HG03280 (cell line): ENCODE results near the gene XDH.

Source experiments
- ATAC-seq: cut with Tn5 transposase; IDR thresholded peaks from one replicate; pipeline ENCODE4 v1.9.1; 2021; ENCODE audit warnings: mild to moderate bottlenecking, moderate library complexity; ENCODE audit not compliant: unreplicated experiment

Gene XDH

GRCh38 chr2:31333046-31333445, 81.5 kb downstream of the XDH start:
- no peak for ATAC-seq

- no peak for ATAC-seq
Measured at GRCh38 chr2:31332521-31332920, 82.0 kb downstream of the XDH start.

DNA sequence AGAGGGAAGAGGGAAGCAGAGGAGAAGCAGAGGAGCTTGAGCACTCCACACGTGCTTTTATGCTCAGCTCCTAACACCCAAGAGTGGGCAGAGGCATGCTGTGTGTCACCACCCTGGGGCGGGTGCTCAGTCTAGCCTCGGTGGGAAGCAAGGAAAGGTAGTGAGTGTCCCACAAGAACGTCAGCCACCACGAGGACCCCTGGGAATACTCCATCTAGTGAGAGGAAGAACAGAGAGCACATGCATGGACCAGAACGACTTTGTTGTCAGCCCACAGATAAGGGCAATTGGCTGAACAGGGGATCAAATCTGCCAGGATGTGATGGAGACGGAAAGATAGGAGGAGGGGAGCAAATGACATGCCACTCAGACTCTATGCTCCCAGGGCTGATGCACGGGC, 83.4 kb downstream of the XDH start:
- no peak for ATAC-seq

GRCh38 chr2:31329081-31329625, 85.4 kb downstream of the XDH start:
- ATAC-seq = no peak

DNA sequence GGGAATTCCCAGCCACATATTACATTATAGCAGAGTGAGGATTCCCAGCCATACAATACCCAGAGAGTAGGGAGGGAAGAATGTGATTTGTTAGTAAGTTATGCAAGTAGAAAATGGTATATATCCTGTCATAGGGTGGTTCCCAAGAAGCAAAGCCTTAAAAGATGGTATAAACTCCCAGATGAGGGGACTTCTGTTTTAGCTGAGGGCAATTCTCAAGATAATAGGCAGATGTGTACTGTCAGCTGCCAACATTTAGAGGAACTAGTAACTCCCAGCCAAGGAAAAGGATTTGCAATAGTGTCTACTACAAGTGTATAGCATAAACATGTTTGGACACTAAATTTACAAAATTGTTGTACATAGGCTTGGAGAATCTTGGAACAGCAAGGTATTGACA, 86.5 kb downstream of the XDH start:
- no peak for ATAC-seq

- ATAC-seq = no peak
Measured at GRCh38 chr2:31327505-31327904, 87.0 kb downstream of the XDH start.

GRCh38 chr2:31324016-31324633, 90.4 kb downstream of the XDH start:
- ATAC-seq = peak; percentile 82

GRCh38 chr2:31322371-31322770, 92.2 kb downstream of the XDH start:
- no peak for ATAC-seq

DNA sequence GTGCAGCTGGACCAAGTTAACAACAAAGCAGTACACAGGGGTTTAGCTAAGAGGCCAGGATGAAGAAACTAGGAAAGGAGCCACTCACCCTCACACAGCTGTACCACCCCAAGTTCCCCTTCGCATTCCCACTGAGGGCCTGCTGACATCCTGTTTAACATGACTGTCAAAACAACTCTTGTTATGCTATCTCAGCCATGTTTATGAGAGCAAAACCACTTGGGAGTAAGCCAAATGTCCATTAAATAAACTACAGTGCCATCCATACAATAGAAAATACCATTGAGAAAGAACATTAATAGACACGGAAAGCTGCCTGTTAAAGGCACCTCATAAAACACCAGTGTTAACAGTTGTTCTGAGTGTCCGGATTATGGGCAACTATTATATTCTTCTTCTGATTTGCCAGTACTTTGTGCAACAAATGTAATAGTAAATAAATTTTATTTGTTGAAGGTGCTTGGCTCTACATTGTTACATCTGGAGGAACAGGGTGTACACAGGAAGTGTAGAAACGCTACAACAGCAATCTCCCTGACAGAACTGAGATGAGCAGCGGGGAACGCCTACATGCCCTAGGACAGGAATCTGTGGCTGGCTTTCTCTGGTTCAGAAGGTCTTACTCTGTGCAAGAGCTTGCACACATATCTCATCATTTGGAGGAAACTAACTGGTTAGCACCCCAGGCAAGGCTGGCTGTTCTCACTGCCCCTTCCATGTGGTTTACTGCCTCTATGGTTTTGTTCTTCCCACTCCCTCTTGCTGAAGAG, 95.0 kb downstream of the XDH start:
- ATAC-seq = no peak

- ATAC-seq = no peak
Measured at GRCh38 chr2:31318361-31319336, 95.9 kb downstream of the XDH start.

DNA sequence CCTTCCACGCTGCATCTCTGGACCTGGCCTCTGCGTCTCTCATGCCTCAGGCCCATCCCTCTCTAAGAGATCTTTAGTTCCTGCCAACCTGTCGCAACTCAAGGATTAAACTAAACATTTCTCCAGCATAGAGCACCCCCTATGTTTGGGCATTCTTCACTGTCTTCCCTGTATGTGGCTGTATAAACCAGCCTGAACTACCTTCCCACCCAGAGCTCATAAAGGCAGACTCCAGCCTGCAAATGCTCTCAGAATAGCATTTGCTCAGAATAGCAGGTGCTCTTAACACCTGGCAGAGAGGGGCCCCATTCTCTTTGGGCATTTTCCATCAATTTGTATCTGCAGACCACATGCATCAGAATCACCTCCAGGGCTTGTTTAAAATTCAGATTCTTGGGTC, 97.1 kb downstream of the XDH start:
- ATAC-seq = no peak

- ATAC-seq = no peak
Measured at GRCh38 chr2:31314761-31315160, 99.8 kb downstream of the XDH start.

- no peak for ATAC-seq
Measured at GRCh38 chr2:31312898-31313297, 101.6 kb downstream of the XDH start.

- ATAC-seq = no peak
Measured at GRCh38 chr2:31304816-31305215, 109.7 kb downstream of the XDH start.

GRCh38 chr2:31302940-31303563, 111.5 kb downstream of the XDH start:
- ATAC-seq = no peak

GRCh38 chr2:31300309-31300708, 114.2 kb downstream of the XDH start:
- ATAC-seq = no peak

DNA sequence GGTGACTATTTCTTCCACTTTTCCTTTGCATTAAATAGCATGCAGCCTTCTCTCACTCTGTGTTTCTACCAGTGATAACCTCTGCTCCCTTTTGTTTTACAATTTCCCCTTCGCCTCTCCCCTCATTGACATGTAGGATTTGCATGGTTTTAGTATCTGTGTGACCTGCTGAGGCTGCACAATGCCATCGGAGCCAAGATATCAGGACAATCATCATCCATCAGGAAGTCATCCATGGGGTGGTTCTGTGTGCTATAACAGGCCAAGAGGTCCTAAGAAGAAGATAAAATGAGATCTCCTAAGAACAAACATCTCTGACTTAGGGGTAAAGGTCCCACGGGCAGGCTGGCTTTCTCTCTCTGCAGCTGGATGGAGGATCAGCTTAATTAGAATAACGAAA, 115.0 kb downstream of the XDH start:
- no peak for ATAC-seq

- no peak for ATAC-seq
Measured at GRCh38 chr2:31297751-31298150, 116.8 kb downstream of the XDH start.

DNA sequence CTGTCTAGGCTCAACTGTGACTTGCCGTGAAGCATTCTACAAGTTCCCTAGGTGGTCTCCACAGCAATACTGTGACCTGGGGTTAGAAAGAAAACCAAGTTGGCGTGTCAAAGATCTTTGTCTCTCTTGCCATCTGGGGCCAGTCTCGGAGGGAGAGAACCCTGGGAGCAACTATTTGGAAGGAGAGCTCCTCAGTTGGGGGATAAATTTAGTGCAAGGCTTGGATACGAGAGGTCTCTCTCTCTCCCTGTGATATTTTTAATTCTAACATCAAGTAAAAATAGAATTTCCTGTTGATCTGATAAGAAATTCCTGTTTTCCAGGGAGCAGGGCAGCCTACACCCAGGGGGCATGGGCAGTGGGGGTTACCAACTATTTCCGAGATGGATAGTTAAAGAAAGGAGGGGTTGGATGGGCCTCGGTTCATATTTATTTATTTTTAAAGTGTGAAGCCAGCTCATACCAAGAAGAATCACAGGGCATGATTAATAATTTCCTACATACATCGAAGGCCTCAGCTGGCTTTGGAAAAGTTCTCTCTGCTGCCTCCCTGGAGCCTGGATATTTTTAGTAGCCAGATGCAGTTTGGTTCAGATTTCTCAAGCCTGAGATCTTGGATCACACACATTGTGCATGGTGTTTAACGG, 117.8 kb downstream of the XDH start:
- no peak for ATAC-seq

GRCh38 chr2:31294196-31294595, 120.3 kb downstream of the XDH start:
- no peak for ATAC-seq
